Osteoblast (primary cell): Measurements from ENCODE around the gene SPRN. TPM values are rescaled to one million over a fixed set of nuclear protein-coding genes. Genes with fewer than 3 reads are reported as not detected.
"Not testable (repeated sequence)": the region's sequence is repeated elsewhere in the genome, so short reads cannot be mapped to it uniquely, and the experiment has no call there.

Experiments
- DNase-seq: peaks from one replicate; pipeline ENCODE4 v3.0.0; 2011; ENCODE audit warnings: low spot score, mixed read lengths; ENCODE audit not compliant: insufficient read length; ENCODE audit errors: missing footprints
- H2AFZ ChIP-seq: 2 replicates; pipeline ENCODE4 v1.6.0; 2011; ENCODE audit warnings: mild to moderate bottlenecking, low read length
- H3K27ac ChIP-seq: 2 replicates; pipeline ENCODE4 v1.5.1; 2011; ENCODE audit warnings: mild to moderate bottlenecking, low read depth, low read length, moderate library complexity
- H3K27me3 ChIP-seq: 2 replicates; pipeline ENCODE4 v1.6.0; 2012; ENCODE audit warnings: mild to moderate bottlenecking, control low read depth, inconsistent platforms, low read length, moderate library complexity; ENCODE audit not compliant: insufficient read depth
- H3K36me3 ChIP-seq: 2 replicates; pipeline ENCODE4 v1.5.1; 2011; ENCODE audit warnings: mild to moderate bottlenecking, low read length, control low read depth, moderate library complexity; ENCODE audit not compliant: insufficient read depth
- H3K4me1 ChIP-seq: 2 replicates; pipeline ENCODE4 v1.5.1; 2011; ENCODE audit warnings: mild to moderate bottlenecking, low read length, control low read depth, moderate library complexity; ENCODE audit not compliant: insufficient read depth
- H3K4me2 ChIP-seq: 2 replicates; pipeline ENCODE4 v1.6.0; 2011; ENCODE audit warnings: mild to moderate bottlenecking, low read length; ENCODE audit not compliant: insufficient read depth
- H3K4me3 ChIP-seq: fragments of 200-600 bp; sonication (generic); 3 replicates; pipeline ENCODE4 v1.5.1; 2012; ENCODE audit warnings: mild to moderate bottlenecking, low read length, inconsistent platforms; ENCODE audit not compliant: insufficient read depth
- H3K79me2 ChIP-seq: 2 replicates; pipeline ENCODE4 v1.6.0; 2012; ENCODE audit warnings: mild to moderate bottlenecking, low read length, control low read depth, inconsistent platforms; ENCODE audit not compliant: insufficient read depth
- H3K9me3 ChIP-seq: 2 replicates; pipeline ENCODE4 v1.5.1; 2011; ENCODE audit warnings: low read depth, low read length, control low read depth
- H4K20me1 ChIP-seq: 2 replicates; pipeline ENCODE4 v1.6.0; 2012; ENCODE audit warnings: mild to moderate bottlenecking, low read length, control low read depth; ENCODE audit not compliant: insufficient read depth
- total RNA-seq: library from RNA; depleted of rRNA; stranded (reverse); fragments of >200 nt; gene quantifications from 2 replicates; pipeline ENCODE4 v1.2.3, GENCODE V29; 2012
- TF ChIP-seq, protein P1 (sequence below): IDR thresholded peaks from 2 replicates; pipeline ENCODE4 v1.5.1; 2011; ENCODE audit warnings: mild to moderate bottlenecking, low read depth, low read length, moderate library complexity; ENCODE audit errors: extremely low read depth

The SPRN gene
- total RNA-seq, 1 donor: under 0.01 TPM

DNA sequence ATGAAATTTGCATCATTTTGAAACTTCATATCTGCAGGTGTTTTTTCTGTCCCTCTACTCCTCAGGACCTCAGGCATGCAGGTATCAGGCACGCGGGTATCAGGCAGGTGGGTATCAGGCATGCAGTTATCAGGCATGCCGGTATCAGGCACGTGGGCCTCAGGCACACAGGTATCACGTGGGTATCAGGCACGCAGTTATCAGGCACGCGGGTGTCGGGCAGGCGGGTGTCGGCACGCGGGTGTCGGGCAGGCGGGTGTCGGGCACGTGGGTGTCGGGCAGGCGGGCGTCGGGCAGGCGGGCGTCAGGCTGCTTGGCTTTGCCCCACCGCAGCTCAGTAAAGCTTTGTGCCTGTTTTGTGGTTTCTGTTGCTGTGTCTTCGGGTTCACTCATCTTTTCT lies 8.7 kb downstream of the SPRN start:
- H3K4me1 ChIP-seq: no peaks in the 10 kb centered on the region
- H3K4me3 ChIP-seq: no peak overlapping the region
- no peak for DNase-seq
- peaks cover 2% of the 10 kb centered on the region for H3K9me3 ChIP-seq
- peaks cover 32% of the 10 kb centered on the region for H3K36me3 ChIP-seq
- H3K27me3 ChIP-seq: no peaks in the 10 kb centered on the region
- H4K20me1 ChIP-seq: peaks cover 3% of the 10 kb centered on the region
- H2AFZ ChIP-seq: no peak overlapping the region
- TF ChIP-seq, protein P1, sequence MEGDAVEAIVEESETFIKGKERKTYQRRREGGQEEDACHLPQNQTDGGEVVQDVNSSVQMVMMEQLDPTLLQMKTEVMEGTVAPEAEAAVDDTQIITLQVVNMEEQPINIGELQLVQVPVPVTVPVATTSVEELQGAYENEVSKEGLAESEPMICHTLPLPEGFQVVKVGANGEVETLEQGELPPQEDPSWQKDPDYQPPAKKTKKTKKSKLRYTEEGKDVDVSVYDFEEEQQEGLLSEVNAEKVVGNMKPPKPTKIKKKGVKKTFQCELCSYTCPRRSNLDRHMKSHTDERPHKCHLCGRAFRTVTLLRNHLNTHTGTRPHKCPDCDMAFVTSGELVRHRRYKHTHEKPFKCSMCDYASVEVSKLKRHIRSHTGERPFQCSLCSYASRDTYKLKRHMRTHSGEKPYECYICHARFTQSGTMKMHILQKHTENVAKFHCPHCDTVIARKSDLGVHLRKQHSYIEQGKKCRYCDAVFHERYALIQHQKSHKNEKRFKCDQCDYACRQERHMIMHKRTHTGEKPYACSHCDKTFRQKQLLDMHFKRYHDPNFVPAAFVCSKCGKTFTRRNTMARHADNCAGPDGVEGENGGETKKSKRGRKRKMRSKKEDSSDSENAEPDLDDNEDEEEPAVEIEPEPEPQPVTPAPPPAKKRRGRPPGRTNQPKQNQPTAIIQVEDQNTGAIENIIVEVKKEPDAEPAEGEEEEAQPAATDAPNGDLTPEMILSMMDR: no peak
- H3K79me2 ChIP-seq: peaks cover 25% of the 10 kb centered on the region
- H3K27ac ChIP-seq: no peak overlapping the region
- no peak overlapping the region for H3K4me2 ChIP-seq

DNA sequence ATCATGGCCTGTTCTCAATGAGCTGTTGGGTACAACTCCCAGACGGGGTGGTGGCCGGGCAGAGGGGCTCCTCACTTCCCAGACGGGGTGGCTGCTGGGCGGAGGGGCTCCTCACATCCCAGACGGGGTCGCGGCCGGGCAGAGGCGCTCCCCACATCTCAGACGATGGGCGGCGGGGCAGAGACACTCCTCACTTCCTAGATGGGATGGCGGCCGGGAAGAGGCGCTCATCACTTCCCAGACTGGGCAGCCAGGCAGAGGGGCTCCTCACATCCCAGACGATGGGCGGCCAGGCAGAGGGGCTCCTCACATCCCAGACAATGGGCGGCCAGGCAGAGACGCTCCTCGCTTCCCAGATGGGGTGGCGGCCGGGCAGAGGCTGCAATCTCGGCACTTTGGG lies 10.0 kb downstream of the SPRN start:
- not testable (repeated sequence) for DNase-seq, H3K4me3 ChIP-seq, H2AFZ ChIP-seq, H4K20me1 ChIP-seq, H3K27ac ChIP-seq, H3K9me3 ChIP-seq, H3K4me2 ChIP-seq, H3K27me3 ChIP-seq, H3K4me1 ChIP-seq
- Histone ChIP-seq H3K79me2 (peaks cover 38% of the 10 kb centered on the region), H3K36me3 (peaks cover 37% of the 10 kb centered on the region)

DNA sequence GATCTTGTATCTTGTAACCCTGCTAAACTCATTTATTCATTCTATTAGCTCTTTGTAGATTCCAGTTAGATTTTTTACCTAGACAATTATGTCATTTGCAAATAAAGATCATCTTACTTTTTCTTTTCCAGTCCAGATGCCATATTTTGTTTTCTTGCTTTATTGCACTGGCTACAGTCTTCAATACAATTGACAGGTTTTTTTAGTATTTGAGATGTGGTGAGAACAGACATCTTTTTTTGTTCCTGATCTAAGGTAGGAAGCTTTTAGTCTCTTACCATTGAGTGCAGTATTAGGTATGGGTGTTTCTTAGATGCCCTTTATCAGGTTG lies 12.1 kb downstream of the SPRN start:
- Histone ChIP-seq H3K4me2 (no peak overlapping the region), H3K4me1 (no peaks in the 10 kb centered on the region), H3K79me2 (peaks cover 57% of the 10 kb centered on the region), H3K27ac (no peak overlapping the region), H3K9me3 (peaks cover 2% of the 10 kb centered on the region), H3K27me3 (no peaks in the 10 kb centered on the region), H3K36me3 (peaks cover 49% of the 10 kb centered on the region), H3K4me3 (no peak overlapping the region), H4K20me1 (peaks cover 7% of the 10 kb centered on the region), H2AFZ (no peak overlapping the region)
- TF ChIP-seq, protein P1: no peak
- DNase-seq: no peak

DNA sequence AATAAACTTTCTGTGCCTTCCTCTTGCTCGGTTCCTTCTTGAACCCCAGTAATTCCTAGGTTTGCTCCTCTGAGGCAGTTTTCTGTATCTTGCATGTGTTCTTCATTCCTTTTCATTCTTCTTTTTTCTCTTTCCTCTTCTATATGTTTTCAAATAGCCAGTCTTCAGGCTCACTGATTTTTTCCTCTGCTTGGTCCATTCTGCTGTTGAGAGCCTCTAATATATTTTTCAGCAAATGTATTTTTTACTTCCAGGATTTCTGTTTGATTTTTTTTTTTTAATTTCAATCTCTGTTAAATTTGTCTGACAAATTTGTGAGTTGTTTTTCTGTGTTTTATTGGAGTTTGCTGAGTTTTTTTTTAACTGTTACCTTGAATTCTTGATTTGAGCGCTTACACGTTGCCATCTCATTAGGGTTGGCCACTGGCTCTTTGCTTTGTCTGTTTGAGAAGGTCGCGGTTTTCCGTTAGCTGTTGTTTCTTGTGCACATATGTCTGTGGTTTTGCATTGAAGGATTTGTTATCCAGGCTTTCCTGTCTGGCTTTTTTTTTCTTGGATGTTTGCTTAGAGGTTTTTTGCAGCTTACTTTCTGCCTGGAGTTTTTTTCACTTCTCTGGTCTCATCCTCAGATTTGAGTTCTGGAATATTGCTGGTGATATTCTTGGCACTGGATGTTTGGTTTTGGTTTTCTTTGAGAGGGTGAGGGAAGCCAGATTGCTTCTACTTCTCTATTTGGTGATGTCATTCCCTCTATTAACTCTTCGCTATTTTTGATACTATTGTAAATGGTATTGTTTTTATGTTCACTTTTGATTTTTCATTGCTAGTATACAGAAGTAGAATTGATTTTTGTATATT lies 12.7 kb downstream of the SPRN start:
- H4K20me1 ChIP-seq: peaks cover 10% of the 10 kb centered on the region
- peaks cover 55% of the 10 kb centered on the region for H3K36me3 ChIP-seq
- peaks cover 63% of the 10 kb centered on the region for H3K79me2 ChIP-seq
- H3K27ac ChIP-seq: no peak overlapping the region
- TF ChIP-seq, protein P1: no peak
- peak; percentile 91 for DNase-seq
- no peaks in the 10 kb centered on the region for H3K4me1 ChIP-seq
- H3K4me3 ChIP-seq: no peak overlapping the region
- H3K4me2 ChIP-seq: no peak overlapping the region
- no peak overlapping the region for H2AFZ ChIP-seq
- H3K27me3 ChIP-seq: no peaks in the 10 kb centered on the region
- H3K9me3 ChIP-seq: peaks cover 2% of the 10 kb centered on the region
